SKM-1 treated with dmso at 0.1 percent for 144 hours (cell line): ENCODE results near the gene ARHGEF26.
"Not testable (repeated sequence)": the region's sequence is repeated elsewhere in the genome, so short reads cannot be mapped to it uniquely, and the experiment has no call there.

ENCODE experiments used
- DNase-seq: peaks from one replicate; lab custom pipeline; 2025; ENCODE audit not compliant: unreplicated experiment; lab: John Stamatoyannopoulos, UW

Gene ARHGEF26, protein sequence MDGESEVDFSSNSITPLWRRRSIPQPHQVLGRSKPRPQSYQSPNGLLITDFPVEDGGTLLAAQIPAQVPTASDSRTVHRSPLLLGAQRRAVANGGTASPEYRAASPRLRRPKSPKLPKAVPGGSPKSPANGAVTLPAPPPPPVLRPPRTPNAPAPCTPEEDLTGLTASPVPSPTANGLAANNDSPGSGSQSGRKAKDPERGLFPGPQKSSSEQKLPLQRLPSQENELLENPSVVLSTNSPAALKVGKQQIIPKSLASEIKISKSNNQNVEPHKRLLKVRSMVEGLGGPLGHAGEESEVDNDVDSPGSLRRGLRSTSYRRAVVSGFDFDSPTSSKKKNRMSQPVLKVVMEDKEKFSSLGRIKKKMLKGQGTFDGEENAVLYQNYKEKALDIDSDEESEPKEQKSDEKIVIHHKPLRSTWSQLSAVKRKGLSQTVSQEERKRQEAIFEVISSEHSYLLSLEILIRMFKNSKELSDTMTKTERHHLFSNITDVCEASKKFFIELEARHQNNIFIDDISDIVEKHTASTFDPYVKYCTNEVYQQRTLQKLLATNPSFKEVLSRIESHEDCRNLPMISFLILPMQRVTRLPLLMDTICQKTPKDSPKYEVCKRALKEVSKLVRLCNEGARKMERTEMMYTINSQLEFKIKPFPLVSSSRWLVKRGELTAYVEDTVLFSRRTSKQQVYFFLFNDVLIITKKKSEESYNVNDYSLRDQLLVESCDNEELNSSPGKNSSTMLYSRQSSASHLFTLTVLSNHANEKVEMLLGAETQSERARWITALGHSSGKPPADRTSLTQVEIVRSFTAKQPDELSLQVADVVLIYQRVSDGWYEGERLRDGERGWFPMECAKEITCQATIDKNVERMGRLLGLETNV

GRCh38 chr3:154120961-154121700, at the start of gene ARHGEF26:
Gene ARHGEF26 (plus strand): TSS chr3:154121390. CDS start chr3:154121993, 603 bp downstream.
- DNase-seq = peak; percentile 46

- DNase-seq = no peak
These were observed 46.2 kb upstream of the ARHGEF26 start for GRCh38 chr3:154074966-154075365.

- no peak for DNase-seq
These were observed 42.5 kb upstream of the ARHGEF26 start for GRCh38 chr3:154078672-154079071.

- no peak for DNase-seq
These were observed 39.9 kb upstream of the ARHGEF26 start for GRCh38 chr3:154081305-154081704.

DNA sequence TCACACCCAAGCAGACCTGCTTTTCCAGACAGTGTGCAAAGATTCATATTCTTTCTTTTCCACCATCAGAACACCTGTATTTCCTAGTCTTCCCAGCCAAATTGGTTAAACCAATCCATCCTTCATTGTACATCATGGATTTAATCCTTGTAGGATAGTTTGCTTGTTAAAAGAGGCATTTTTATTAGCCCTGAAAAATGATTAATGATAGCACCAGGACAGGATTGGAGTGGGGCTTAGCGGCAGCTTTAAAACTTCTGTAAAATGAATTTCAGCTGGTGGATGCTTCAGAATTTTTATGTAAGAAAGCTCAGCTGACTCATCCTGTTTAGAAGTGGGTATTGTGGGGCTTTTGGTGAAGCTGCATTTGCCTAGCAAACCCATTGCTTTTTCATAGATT, 36.1 kb upstream of the ARHGEF26 start:
- no peak for DNase-seq

DNA sequence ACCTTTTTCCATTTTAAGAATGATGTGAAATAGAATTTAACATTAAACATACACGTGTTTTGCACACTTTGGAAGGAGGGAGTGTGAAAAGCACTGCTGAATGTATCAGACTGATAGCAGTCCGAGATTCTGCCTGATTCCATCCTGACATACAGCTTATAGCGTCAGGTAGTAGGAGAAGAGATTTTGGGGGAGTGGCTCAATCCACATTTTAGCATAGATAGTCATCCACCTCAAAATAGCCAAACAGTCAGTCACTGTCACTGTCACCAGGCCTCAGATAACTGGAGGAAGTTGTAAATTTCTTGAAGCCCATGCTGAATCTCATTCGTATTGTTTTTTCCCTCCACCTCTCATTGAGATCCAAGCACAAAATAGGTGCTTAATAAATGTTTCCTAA, 35.4 kb upstream of the ARHGEF26 start:
- no peak for DNase-seq

DNA sequence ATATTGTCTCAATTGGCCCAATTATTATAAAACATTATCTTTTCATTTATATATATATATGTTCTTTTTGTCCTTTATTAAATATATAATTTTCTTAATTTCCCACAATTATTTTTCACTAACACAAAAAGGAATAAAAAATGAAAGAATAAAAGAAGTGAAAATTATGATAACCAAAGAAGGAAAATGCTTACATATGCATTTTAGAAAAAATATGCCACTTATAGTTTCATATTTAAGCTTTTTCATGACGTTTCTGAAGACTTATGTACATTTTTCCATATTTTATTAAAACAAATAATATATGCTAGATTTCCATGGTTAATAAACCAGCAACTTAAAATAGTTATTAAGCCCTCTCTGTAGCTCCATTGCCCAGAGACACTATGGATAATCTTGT, 34.9 kb upstream of the ARHGEF26 start:
- DNase-seq = no peak

- DNase-seq = not testable (repeated sequence)
These were observed 33.3 kb upstream of the ARHGEF26 start for GRCh38 chr3:154087756-154088480.

DNA sequence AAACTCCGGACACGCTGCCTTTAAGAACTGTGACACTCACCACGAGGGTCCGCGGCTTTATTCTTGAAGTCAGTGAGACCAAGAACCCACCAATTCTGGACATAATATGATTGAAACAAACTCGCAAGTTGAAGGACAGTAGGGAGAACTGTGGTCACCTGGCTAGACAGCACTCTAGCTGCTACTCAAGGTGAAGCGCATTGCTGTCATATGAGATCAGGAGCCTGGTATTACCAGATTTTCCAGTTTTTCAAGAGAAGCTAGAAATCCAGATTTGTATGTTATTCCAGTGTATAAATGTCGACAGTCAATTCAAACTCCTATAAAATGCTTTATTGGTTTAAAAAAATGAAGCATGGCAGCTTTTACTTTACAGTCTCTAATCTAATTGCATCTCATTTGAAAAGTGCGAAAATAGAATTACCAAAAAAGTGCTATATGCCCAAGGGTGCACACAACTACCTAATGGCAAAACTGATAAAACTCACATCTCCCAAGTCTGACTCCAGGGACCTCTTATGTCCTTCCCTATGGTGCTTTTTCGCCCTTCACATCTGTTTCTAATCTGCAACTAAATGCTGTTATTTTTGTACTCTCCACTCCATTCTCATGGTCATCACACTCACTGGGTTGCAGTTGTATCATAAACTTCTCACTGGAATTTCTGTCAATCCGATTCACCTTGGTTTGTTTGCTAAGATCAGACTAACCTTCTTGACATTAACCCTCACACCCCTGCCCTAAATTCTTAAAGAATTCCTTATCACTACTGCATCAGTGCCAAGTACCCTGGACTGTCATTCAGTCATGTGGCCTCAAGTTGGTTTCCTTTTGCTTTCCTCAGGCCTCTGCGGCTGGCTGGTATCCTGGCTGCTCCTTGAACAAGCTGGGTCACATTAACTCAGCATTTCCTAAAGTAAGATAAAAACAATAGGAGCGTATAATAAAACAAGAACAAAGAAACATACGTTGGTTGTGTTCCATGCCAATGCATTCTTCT, 31.5 kb upstream of the ARHGEF26 start:
- DNase-seq = no peak

GRCh38 chr3:154094051-154094450, 27.1 kb upstream of the ARHGEF26 start:
- no peak for DNase-seq

- DNase-seq = no peak
These were observed 25.3 kb upstream of the ARHGEF26 start for GRCh38 chr3:154095832-154096421.

GRCh38 chr3:154098376-154098775, 22.8 kb upstream of the ARHGEF26 start:
- no peak for DNase-seq

DNA sequence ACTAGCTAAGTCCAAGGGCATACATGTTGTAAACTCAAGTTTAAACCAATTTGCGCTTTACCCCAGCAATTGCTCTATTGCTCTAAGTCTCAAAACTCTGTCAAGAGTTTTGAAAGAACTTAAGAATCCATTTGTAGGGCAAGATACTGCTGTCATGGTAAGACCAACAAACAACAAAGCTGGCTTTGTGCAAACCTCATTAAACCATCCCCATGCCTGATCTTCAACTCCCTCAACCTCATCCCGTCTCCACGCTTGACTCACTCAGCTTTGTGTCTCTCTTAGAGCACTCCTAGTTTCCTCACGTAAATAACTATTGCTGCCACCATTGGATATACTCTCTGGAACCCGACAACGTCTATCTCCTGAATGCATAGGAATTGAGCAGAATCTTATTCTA, 20.6 kb upstream of the ARHGEF26 start:
- no peak for DNase-seq

- DNase-seq = no peak
These were observed 19.9 kb upstream of the ARHGEF26 start for GRCh38 chr3:154101250-154101649.

DNA sequence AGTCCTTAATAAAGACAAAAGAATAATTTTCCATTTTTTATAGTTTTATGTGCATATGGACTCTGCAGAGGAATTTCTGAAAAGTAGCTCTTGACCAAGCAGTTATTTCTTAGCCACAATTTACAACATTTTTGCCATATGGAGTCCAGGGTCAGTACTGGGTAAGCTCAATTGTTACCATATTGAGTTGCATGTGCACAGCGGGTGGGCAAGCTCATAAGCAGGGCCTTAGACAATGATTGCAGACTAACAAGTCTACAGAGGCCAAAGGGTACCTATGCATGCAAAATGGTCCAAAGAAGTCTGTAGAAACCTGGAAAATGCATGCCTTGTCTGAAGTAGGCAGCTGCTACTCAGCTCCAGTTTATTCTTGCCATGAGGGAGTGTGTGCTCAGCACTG, 19.0 kb upstream of the ARHGEF26 start:
- DNase-seq = no peak

DNA sequence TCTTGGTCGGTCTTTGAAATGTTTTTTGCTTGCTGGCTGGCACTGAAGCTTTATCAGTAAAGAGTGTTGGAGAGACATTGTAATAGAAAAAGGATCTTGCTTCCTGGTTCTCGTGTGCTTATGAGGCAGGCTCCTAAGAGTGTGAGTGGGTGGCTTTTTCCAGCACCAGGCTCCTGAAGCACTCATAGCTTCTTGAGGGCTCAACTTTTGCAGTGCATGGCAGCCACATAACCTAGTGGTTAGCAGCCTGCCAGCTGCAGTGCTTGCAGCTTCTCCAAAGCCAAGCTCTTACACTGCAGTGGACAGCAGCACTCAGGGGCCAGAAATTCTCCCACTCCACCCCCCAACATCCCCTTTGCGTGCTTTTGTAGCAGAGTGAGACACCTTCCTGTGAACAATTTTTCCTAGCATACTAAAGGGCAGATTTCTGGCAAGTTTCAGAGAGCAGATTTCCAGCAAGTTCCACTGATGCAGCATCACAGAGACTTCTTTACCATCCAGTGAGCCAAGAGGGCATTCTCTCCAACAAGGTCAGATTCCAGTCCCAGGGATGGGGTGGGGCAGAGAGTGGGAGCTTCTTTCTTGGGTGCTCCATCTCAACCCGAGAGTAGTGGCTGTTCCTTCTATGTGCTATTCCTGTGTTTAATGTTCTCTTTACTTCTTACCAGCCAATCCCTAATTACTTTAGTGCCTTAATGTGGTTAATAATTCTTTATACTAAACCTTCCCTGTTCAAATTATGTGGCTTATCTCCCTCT, 15.8 kb upstream of the ARHGEF26 start:
- no peak for DNase-seq

GRCh38 chr3:154111365-154111935, 9.7 kb upstream of the ARHGEF26 start:
- no peak for DNase-seq
